ENCODE measurements around the gene VWA5B2.

VWA5B2 gene

GRCh38 chr3:184229394-184230080, at the start of gene VWA5B2:
Gene VWA5B2 (plus strand): TSS chr3:184229585. CDS start chr3:184230529, 944 bp downstream.
- DNase-seq = peak; percentile 76
- in situ Hi-C loops (cut with MboI; ENCODE audit: low pct_unique_long_range_greater_than_20kb, low sequenced_read_pairs) = no loop called here

- no peak for DNase-seq
- in situ Hi-C loops (cut with MboI; ENCODE audit: low pct_unique_long_range_greater_than_20kb, low sequenced_read_pairs) = no loop called here
Observed at GRCh38 chr3:184180165-184180564, 49.2 kb upstream of the VWA5B2 start.

DNA sequence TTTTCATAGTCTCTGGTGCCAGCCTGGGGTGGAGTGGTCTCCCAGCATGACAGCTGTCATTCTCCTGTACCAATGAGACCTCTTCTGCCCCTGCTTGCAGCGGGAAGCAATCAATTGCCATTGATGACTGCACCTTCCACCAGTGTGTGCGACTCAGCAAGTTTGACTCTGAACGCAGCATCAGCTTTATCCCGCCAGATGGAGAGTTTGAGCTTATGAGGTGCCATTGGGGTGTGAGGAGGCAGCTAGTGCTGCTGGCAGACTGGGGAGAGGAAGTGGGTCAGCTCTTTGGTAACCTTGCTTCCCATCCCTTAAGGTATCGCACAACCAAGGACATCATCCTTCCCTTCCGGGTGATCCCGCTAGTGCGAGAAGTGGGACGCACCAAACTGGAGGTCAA, 47.8 kb upstream of the VWA5B2 start:
- no peak for DNase-seq
- in situ Hi-C loops (cut with MboI; ENCODE audit: low pct_unique_long_range_greater_than_20kb, low sequenced_read_pairs) = no loop called here

DNA sequence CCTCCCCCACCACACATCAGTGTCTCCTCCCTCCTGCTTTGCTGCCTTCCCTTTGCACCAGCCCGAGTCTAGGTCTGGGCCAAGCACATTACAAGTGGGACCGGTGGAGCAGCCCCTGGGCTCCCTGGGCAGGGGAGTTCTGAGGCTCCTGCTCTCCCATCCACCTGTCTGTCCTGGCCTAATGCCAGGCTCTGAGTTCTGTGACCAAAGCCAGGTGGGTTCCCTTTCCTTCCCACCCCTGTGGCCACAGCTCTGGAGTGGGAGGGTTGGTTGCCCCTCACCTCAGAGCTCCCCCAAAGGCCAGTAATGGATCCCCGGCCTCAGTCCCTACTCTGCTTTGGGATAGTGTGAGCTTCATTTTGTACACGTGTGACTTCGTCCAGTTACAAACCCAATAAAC, 45.7 kb upstream of the VWA5B2 start:
- DNase-seq = no peak
- in situ Hi-C loops (cut with MboI; ENCODE audit: low pct_unique_long_range_greater_than_20kb, low sequenced_read_pairs) = no loop called here

- in situ Hi-C loops (cut with MboI; ENCODE audit: low pct_unique_long_range_greater_than_20kb, low sequenced_read_pairs) = no loop called here
- no peak for DNase-seq
Observed at GRCh38 chr3:184184546-184185230, 44.7 kb upstream of the VWA5B2 start.

DNA sequence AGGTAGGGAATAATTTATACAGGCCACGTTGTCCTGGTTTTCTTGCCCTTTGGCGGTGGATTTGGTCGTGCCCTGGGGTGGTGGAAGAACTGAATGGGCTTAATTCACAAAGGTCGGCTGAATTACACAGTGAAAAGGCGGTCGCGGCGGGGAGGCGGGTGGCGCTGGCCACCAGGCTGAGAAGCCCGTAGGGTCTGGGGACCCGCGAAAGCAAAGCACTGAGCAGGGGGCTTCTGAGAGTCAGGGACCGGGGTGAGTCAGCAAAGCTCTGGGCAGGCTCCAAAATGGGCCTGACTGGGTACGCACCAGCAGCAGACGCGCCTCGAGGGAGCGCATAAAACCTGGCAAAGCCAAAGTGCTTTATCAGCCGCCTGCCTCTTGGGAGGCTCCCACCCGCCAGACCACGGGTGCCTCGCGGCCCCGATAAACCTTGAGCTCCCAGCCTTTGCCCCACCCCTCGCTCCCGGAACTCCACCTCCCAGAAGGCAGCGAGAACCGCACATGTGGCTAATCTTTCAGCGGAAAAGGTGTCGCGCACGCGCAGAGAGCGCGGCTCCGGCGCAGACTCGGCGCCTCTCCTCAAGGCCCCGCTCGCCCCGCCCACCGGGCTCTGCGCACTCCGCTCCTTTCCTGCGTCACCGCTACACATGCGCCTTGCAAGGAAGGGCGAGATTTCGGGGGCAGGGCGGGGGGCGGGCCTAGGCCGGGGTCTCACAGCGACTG, 43.8 kb upstream of the VWA5B2 start:
- peak; percentile 99 for DNase-seq
- in situ Hi-C loops (cut with MboI; ENCODE audit: low pct_unique_long_range_greater_than_20kb, low sequenced_read_pairs) = no loop called here

GRCh38 chr3:184186184-184186901, 43.0 kb upstream of the VWA5B2 start, which contains the start of gene ABCF3:
Gene ABCF3 (plus strand): TSS chr3:184186199. CDS start chr3:184186208, 9 bp downstream.
- in situ Hi-C loops (cut with MboI; ENCODE audit: low pct_unique_long_range_greater_than_20kb, low sequenced_read_pairs) = no loop called here
- DNase-seq = no peak

- in situ Hi-C loops (cut with MboI; ENCODE audit: low pct_unique_long_range_greater_than_20kb, low sequenced_read_pairs) = no loop called here
- no peak for DNase-seq
Observed at GRCh38 chr3:184186902-184187207, 42.5 kb upstream of the VWA5B2 start.

DNA sequence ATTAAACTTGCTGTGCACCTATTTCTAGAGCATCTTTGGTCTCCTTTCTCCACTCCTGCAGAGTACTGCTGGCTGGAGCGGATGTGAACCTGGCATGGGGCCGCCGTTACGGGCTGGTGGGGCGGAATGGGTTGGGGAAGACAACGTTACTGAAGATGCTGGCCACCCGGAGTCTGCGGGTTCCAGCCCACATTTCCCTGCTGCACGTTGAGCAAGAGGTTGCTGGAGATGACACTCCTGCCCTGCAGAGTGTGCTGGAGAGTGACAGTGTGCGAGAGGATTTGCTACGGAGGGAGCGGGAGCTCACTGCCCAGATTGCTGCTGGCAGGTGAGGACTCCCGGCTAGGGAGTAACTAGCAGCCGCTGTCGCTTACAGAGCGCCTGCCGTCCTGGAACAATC, 41.3 kb upstream of the VWA5B2 start:
- in situ Hi-C loops (cut with MboI; ENCODE audit: low pct_unique_long_range_greater_than_20kb, low sequenced_read_pairs) = no loop called here
- DNase-seq = no peak

DNA sequence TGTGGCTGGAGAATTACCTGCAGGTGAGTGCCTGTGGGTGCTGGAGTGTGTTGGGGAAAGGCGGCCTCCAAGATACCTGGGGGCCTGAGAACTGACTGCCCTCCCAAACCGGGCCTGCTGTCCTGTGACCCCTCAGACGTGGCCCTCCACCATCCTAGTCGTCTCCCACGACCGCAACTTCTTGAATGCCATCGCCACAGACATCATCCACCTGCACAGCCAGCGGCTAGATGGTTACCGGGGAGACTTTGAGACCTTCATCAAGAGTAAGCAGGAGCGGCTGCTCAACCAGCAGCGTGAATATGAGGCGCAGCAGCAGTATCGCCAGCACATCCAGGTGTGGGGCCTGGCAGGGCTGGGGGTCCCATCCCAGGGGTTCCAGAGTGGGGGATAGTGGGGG, 40.0 kb upstream of the VWA5B2 start:
- no peak for DNase-seq
- in situ Hi-C loops (cut with MboI; ENCODE audit: low pct_unique_long_range_greater_than_20kb, low sequenced_read_pairs) = no loop called here

- DNase-seq = no peak
- in situ Hi-C loops (cut with MboI; ENCODE audit: low pct_unique_long_range_greater_than_20kb, low sequenced_read_pairs) = no loop called here
Observed at GRCh38 chr3:184192889-184193288, 36.5 kb upstream of the VWA5B2 start.

GRCh38 chr3:184193991-184194539, 35.3 kb upstream of the VWA5B2 start:
- DNase-seq = no peak

DNA sequence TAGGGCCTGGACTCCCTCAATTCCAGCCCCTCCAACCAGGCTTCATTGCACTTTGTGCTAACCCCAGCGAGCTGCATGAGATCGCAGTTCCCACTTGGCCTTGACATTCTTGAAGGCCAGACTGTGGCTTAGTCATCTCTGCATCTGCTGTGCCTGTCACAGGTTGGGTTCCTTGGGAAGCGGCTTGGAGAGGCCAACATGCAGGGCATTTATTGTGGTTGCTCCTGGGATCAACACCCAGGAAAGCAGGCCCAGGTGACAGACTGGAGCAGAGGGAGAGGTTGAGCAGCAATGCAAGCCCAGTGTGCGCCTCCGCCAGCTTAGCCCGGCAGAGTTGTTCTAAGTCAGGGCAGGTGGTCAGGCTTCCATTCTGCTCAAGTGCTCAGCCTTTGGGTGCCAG, 32.8 kb upstream of the VWA5B2 start:
- DNase-seq = no peak
- in situ Hi-C loops (cut with MboI; ENCODE audit: low pct_unique_long_range_greater_than_20kb, low sequenced_read_pairs) = no loop called here

More at GRCh38 chr3:184193991-184194539, 35.3 kb upstream of the VWA5B2 start:
- in situ Hi-C loops (cut with MboI; ENCODE audit: low pct_unique_long_range_greater_than_20kb, low sequenced_read_pairs) = no loop called here

- in situ Hi-C loops (cut with MboI; ENCODE audit: low pct_unique_long_range_greater_than_20kb, low sequenced_read_pairs) = no loop called here
- no peak for DNase-seq
Observed at GRCh38 chr3:184198509-184198908, 30.9 kb upstream of the VWA5B2 start.

GRCh38 chr3:184200825-184201224, 28.6 kb upstream of the VWA5B2 start:
- in situ Hi-C loops (cut with MboI; ENCODE audit: low pct_unique_long_range_greater_than_20kb, low sequenced_read_pairs) = no loop called here
- DNase-seq = no peak

DNA sequence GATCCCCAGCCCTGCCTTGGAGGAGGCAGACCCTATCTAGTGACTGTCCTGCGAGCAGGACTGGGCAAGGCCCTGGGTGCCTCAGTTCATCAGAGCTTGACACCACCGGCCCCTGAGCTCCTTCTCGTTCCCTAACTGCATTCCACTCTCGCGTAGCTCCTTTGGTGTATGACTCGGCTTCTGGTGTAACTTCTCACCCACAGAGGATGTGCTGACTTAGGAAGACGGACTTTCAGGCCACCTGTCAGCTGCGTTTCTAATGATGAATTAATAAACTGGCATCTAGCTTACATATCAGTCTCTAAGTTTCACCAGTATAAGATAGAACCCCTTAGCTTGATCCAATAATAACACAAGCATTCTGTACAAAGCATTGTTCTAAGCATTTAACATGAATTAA, 25.9 kb upstream of the VWA5B2 start:
- in situ Hi-C loops (cut with MboI; ENCODE audit: low pct_unique_long_range_greater_than_20kb, low sequenced_read_pairs) = no loop called here
- no peak for DNase-seq

DNA sequence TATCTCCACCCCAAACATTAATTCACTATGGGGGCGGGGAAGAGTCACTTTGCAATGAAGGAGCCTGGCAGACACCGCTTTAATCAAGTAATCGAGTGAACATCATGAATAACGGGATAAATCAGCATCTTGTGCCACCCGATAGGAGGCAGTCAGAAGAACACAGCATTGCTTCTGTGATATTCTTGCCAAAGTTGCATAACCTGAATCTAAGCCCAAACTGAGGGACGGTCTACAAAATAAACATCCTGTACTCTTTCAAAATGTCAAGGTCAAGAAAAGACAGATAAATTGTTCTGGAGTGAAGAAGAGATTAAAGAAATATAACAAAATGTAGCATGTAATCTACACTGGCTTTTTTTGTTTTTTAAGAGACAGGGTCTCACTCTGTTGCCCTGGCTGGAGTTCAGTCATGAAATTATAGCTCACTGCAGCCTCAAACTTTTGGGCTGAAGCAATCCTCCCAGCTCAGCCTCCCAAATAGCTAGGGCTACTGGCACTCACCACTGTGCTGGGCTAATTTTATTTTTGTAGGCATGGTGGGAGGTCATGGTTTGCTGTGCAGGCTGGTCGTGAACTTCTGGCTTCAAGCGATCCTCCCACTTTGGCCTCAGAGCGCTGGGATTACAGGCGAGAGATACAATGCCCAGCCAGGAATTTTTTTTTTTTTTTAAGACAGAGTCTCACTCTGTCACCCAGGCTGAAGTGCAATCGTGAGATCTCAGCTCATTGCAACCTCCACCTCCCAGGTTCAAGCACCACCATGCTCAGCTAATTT, 20.1 kb upstream of the VWA5B2 start:
- in situ Hi-C loops (cut with MboI; ENCODE audit: low pct_unique_long_range_greater_than_20kb, low sequenced_read_pairs) = no loop called here
- DNase-seq = no peak

- no peak for DNase-seq
- in situ Hi-C loops (cut with MboI; ENCODE audit: low pct_unique_long_range_greater_than_20kb, low sequenced_read_pairs) = no loop called here
Observed at GRCh38 chr3:184211297-184211696, 18.1 kb upstream of the VWA5B2 start.

DNA sequence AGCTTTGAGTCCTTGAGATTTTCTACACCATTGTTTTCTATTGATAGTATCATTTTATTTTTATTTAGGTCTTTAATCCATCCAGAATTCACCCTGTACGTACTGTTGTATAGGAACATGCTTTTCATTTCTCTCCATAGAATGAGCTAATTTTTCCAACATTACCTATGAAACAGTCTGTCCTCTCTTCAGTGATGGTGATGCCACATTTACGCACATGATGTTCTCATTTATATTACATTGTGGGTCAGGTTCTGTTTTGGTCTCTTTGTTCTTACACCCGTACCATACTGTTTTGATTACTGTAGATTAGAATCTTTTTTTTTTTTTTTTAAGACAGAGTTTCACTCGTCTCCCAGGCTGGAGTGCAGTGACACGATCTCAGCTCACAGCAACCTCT, 17.7 kb upstream of the VWA5B2 start:
- no peak for DNase-seq
- in situ Hi-C loops (cut with MboI; ENCODE audit: low pct_unique_long_range_greater_than_20kb, low sequenced_read_pairs) = no loop called here
